Smooth muscle cell of bladder (primary cell): ENCODE results near the gene PALMD. TPM values are rescaled to one million over a fixed set of nuclear protein-coding genes. Genes with fewer than 3 reads are reported as not detected.

ENCODE experiments used
- total RNA-seq: library from RNA; depleted of rRNA; stranded (reverse); fragments of >200 nt; gene quantifications from 2 replicates; pipeline ENCODE4 v1.2.3, GENCODE V29; 2014

The PALMD gene, protein sequence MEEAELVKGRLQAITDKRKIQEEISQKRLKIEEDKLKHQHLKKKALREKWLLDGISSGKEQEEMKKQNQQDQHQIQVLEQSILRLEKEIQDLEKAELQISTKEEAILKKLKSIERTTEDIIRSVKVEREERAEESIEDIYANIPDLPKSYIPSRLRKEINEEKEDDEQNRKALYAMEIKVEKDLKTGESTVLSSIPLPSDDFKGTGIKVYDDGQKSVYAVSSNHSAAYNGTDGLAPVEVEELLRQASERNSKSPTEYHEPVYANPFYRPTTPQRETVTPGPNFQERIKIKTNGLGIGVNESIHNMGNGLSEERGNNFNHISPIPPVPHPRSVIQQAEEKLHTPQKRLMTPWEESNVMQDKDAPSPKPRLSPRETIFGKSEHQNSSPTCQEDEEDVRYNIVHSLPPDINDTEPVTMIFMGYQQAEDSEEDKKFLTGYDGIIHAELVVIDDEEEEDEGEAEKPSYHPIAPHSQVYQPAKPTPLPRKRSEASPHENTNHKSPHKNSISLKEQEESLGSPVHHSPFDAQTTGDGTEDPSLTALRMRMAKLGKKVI
- 0.46 and 0.85 TPM in 2 replicates for total RNA-seq

DNA sequence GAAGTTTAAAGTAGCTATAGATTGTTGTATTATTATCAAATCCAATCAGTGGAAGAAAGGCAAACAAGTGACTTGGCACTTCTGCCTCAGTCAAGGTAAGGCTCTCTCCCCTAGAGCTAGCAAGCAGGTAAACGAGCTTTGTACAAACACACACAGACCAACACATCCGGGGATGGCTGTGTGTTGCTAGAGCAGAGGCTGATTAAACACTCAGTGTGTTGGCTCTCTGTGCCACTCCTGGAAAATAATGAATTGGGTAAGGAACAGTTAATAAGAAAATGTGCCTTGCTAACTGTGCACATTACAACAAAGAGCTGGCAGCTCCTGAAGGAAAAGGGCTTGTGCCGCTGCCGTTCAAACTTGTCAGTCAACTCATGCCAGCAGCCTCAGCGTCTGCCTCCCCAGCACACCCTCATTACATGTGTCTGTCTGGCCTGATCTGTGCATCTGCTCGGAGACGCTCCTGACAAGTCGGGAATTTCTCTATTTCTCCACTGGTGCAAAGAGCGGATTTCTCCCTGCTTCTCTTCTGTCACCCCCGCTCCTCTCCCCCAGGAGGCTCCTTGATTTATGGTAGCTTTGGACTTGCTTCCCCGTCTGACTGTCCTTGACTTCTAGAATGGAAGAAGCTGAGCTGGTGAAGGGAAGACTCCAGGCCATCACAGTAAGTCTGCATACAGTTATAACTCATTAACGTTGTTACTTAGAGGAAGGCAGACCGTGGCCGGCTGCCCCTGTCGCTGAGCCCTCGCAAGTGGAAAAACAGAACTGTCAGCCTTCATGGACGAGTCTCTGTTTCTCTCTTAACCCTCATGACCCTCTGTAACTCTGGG is at the start of gene PALMD:
Gene PALMD (plus strand): TSS at position 415 of the 833 bp plus-strand sequence. CDS start 205 bp downstream, at position 620.

Other genes with a start within 250 kb of the PALMD start
- gene FRRS1, start 120.5 kb downstream of the PALMD start, total RNA-seq = 23.8 and 31.7 TPM in 2 replicates
- 8.5 and 11.3 TPM in 2 replicates for gene AGL, start 204.2 kb downstream of the PALMD start, total RNA-seq